SK-MEL-5 (cell line): ENCODE data around the gene NBAS. TPM values are rescaled to one million over a fixed set of nuclear protein-coding genes. Genes with fewer than 3 reads are reported as not detected.
A peak's percentile ranks its signal among the peaks of the same experiment; 100 is the strongest.

Experiments used
- DNase-seq: peaks from one replicate; pipeline ENCODE4 v3.0.0-alpha.2; 2016; ENCODE audit warnings: low read depth, low spot score
- in situ Hi-C: cut with HindIII; loops from 2 replicates; pipeline ENCODE4 v1.10.0; 2016; ENCODE audit warnings: low sequenced_read_pairs, high pct_unique_total_duplicates, low pct_unique_long_range_greater_than_20kb
- total RNA-seq: library from RNA; depleted of rRNA; stranded (reverse); fragments of >200 nt; shearing (Covaris generic); gene quantifications from 2 replicates; pipeline ENCODE4 v1.2.3, GENCODE V29; 2014

NBAS gene
- total RNA-seq, 1 experiment from 2014 or later: 59.4 TPM

DNA sequence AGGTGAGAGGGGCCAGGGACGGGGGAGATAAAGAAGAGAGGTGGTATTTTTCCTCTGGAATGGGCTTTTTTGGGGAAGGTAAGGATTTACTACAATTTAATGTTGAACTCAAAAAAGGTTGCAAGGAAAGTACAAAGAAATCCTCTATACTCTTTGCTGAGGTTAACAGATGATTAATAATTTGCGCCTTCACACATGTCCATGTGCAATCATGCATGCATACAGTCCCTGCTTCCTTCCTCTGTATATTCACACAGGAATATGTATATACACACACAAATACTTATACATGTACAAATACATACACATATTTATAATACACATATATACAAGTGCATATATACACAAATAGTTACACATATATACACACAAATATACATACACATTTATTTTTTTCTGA, 193.4 kb downstream of the NBAS start:
- DNase-seq: no peak
- in situ Hi-C loops: no loop called here

DNA sequence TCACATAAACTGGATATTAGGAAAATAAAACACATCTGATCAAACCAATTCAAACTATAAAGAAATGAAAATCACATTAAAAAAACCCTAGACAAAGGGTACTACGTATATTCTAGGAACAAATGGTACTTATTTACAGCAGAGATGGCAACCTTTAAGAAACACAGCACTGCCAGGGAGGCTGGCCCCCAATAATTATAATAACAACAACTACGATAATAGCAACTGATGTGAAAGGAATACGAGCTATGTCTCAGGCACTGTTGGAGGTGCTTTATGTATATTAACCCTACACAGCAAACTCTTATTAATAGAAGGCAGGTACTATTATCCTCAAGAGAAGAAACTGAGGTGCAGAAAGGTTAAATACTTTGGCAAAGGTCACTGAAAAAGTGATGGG, 193.9 kb downstream of the NBAS start:
- in situ Hi-C loops: no loop called here
- DNase-seq: no peak

DNA sequence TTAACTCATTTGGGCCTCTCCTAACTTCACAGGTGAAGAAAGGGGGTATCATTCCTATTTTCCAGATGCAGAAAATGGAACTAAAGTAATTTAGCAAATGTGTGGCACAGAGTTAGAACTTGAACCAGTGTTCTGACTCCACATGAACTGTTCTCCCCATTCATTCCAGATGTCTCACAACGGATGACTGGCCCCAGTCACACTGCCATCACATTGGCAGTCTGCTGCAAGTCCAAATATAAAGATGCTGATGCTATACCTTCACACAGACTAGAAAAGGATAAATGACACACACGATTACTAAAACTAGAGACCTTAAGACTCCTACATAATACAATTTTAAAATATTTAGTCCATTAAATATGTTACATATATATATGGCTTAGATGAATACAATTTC, 195.7 kb downstream of the NBAS start:
- in situ Hi-C loops: no loop called here
- no peak for DNase-seq

DNA sequence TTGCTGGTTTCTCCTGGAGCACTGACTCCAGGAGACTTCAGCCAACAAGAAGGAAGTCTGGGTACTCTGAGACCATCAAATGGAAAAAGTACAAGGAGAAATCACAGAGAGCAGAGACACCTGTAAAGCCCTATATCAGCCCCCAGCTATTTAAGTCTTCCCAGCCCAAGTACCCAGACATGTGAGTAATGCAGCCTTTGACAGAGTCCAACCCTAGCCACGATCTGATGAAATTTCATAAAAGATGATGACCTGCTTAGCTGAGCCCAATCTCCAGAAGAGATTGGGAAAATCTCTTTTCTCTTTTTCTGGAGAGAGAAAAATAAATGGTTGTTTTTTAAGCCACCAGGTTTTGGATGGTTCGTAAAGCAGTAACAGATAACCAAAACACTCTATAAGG, 196.6 kb downstream of the NBAS start:
- no peak for DNase-seq
- in situ Hi-C loops: no loop called here

DNA sequence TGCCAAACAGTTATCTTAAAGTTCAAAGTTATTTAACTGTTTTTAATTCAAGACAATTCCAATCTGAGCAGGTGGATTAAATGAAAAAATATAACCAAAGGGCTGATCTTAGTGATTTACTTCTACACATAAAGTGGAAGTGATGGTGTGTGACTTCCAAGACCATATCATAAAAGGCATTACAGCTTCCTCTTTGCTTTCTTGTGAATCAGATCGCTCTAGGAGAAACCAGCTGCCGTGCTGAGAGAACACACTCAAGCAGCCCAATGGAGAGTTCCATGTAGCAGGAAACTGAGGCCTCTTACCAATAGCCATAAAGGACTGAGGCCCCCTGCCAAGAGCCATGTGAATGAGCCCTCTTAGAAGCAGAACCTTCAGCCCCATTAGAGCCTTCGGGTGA, 197.4 kb downstream of the NBAS start:
- no peak for DNase-seq
- in situ Hi-C loops: no loop called here

DNA sequence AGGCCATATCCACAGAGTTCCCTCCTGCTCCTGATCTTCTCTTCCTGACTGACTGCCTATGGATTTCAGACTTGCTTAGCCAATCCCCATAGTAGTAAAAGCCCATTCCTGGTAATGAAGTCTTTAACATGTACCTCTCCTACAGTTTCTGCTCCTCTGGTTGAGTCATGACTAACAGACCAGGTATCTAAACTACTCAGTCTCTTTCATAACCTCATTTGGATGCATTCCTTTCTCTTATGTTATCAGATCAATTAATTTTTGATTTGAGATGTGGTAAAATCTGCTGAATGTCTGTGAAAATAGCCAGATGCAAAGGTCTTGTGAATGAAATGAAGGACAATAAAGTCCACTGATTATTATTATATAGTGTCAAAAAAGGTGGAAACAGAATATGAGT, 198.0 kb downstream of the NBAS start:
- in situ Hi-C loops: no loop called here
- no peak for DNase-seq

DNA sequence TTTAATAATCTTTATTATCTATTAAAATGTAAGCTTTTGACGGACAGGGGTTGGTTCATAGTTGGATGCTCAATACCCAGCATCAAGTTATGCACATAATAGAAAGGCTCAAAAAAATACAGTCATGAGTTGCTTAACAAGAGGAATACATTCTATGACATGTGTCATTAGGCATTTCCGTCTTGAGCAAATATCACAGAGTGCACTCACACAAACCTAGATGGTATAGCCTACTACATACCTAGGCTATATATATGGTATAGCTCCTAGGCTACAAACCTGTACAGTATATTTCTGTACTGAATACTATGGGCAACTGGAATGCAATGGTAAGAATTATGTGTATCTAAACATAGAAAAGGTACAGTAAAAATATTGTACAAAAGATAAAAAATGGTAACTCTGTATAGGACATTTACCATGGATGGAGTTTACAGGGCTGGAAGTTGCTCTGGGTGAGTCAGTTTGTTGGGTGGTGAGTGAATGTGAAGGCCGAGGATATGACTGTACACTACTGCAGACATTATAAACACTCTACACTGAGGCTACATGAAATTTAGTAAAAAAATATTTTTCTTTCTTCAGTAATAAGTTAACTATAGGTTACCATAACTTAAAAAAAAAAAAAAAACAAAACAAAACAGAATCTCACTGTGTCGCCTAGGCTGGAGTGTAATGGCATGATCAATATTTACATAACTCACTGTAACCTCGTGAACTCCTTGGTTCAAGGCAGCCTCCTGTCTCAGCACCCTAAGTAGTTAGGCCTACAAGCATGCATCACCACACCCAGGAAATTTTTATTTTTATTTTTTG, 201.2 kb downstream of the NBAS start:
- in situ Hi-C loops: no loop called here
- DNase-seq: no peak

DNA sequence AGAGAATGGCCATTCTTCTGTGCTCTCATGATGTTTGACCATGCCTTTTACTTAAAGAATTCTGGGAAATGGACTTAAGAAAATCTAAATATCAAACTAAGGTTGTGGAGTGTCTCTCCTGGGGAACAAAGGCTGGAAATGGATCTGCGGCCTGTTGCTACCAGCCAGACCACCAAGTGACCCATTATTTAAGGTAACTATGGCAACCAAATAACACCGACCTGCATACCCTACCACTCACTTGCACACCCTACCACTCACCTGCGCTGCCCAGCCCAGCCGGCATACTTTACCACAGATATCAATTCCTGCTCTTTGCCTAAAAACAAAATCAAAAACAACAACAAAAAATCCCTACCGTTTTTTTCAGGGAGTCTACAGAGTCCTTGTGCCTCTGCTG, 203.2 kb downstream of the NBAS start:
- in situ Hi-C loops: no loop called here
- no peak for DNase-seq

DNA sequence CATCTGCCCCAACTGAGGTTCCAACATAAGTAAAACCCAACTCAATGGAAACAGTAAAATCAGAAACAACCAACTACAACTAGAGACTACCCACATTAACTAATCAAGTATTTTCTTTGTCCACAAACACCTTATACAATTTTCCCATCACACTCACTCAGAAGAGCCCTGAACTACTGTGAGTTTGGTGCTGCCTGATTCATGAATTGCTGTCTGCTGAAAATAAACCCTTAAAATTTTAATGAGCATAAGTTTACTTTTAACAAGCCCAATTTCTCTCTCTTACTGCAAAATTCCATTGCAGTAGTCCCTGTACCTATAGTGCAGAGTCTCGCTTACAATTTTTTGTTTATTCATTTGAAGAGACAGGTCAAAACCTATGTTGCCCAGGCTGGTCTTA, 203.9 kb downstream of the NBAS start:
- DNase-seq: no peak
- in situ Hi-C loops: no loop called here

DNA sequence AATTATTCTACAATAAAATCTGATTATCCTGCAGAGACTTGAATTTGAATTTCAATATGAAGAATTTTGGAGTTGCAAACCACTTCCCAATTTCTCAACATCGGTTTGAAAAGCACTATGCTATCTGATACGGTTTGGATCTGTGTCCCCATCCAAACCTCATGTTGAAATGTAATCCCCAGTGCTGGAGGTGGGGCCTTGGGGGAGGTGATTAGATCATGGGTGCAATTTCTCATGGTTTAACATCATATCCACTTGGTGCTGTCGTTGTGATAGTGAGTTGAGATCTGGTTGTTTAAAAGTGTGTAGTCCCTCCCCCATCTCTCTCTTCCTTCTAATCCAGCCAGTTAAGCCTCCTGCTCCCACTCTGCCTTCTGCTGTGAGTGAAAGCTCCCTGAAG, 205.7 kb downstream of the NBAS start:
- in situ Hi-C loops: no loop called here
- DNase-seq: no peak

DNA sequence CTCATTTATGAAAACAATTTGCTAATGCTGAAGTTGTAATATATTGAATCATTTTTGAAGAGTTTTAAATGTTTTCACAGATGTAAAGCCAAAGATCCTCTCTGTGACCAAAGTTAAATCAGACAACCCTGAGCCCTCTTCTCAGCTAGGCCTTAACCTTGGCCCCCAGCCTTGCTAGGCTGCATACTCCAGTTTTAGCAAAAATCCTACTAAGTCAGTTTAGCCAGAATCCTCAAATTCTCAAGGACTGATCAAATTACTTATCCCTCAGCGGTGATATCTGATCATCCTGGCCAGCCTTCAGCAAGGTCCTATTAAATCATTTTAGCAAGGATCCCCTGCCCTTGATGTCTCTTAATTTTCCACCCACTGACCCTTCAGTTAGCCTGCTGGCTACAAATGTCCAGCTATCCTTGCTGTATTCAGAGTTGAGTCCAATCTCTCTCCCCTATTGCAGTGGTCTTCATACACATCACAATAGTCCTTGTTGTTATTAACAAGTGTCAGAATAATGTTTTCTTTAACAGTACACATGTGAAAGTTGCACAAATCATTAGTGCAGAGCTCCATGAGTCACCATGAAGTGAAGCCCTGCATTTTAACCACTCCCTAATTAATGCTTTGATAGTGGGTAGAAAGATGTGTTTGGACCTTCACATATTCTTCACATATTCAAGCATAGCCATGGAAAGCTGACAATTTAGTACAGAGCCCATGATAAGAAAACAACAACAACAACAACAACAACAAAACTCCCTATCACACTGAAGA, 206.4 kb downstream of the NBAS start:
- in situ Hi-C loops: no loop called here

DNA sequence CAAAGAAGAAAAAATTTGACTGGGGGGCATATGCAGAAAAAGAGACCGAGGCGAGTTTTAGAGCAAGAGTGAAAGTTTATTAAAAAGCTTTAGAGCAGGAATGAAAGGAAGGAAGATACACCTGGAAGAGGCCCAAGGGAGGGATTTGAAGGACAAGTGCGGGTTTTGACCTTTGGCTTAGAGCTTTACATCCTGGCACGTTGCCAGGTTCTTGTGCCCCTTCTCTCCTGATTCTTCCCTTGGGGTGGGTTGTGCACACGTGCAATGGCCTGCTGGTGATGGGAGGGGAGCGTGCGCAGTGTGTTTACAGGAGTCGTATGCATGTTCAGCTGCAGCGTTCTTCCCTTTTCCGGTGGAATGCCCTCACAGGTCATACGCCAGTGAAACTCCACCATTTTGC, 208.8 kb downstream of the NBAS start:
- in situ Hi-C loops: no loop called here
- DNase-seq: no peak

More for the DNA sequence above, 206.4 kb downstream of the NBAS start:
- no peak for DNase-seq

DNA sequence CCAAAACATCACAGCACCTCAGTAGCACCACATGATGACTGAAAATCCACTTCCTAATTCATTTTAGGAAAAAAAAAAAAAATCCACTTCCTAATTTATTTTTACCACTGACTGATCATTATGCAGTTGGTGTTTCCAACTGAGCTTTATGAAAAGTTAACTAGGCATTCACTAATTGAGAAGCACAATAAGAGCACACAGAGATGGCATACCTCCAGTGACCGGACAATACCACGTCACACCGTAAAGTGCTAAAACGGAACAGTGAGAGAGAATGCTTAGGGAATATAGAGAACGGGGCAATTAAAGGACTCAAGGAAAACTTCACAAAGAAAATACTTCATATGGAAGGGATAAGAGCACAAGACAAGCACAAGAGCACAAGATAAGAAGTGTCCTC, 212.5 kb downstream of the NBAS start:
- no peak for DNase-seq
- in situ Hi-C loops: no loop called here

DNA sequence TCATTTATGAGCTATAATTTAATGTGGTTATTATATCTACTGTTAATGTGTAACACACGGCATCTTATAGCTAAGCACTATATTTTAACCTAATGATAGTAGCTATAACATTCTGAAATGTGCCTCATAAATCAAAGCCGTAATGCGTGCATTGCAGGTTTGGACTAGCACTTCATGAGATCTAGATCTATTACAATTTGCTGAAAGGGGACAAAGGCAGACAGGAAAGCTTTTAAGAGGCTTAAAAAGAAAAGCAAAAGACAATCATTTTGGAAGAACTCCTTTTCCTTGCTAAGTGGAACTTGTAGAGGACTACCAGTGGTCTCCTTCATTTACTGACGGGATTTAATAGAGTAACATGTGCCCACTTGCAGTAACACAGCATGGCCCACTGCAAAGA, 213.1 kb downstream of the NBAS start:
- no peak for DNase-seq
- in situ Hi-C loops: no loop called here

DNA sequence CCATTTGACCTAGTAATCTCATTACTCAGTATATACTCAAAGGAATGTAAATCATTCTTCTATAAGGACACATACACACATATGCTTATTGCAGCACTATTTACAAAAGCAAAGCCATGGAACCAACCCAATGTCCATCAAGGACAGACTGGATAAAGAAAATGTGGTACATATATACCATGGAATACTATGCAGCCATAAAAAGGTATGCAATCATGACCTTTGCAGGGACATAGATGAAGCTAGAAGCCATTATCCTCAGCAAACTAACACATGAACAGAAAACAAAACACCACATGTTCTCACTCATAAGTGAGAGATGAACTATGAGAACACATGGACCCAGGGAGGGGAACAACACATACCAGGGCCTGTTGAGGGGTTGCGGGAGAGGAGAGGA, 214.5 kb downstream of the NBAS start:
- DNase-seq: no peak
- in situ Hi-C loops: no loop called here

DNA sequence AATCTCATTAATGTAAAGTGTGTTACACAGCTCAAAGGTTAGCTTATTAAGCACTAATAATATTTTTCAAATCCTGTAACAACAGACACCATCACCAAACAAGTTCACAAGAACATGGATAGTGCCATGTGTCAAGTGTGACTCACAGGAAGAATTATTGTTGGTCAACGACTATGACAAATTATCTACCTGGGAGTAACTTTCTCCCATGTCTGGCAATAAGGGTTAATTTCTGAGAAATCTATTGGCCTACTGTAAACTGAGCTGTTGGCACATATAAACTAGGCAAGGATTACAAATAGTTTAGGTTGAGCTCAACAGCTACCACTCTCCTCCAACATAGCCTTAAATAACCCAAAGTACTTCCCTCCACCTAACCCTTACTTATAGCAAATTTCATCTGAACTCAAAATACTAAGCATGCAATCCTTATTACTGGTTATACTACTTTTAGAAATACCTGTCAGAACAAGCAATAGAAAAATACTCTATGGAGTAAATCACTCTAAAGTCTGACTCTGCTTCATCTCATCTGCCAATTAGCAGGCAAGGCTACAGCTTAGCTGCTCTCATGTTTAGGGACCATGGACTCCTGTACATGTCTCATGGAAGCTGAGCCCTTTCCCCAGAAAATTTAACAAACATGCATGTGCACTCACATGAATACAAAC, 223.0 kb downstream of the NBAS start:
- DNase-seq: no peak
- in situ Hi-C loops: no loop called here

DNA sequence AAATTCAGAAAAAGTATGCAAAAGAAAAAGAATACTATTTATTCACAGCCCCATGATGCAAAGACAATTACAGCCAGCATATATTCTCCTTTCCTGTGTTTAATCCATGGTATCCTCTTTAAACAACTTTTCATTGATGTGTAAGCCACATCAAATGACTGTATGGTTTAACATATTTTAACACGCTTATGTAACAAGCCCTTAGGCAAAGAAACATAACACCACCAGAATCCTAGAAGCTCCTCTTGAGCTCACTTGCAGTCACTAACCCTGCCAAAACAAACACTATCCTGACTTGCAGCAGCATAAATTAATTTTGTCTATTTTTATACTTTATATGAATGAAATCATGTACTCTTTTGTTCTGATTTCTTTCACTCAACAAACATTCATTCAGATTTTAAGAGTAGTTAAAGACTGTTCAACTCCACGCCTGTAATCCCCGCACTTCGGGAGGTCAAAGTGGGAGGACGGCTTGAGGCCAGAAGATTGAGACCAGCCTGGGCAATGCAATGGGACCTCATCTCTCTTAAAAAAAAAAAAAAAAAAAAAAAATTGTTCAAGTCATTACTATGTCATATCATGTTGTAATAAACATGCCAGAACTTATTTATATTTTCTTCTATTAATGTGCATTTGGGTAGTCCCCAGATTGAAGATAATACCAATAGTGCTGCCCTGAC, 226.3 kb downstream of the NBAS start:
- peak; percentile 32 for DNase-seq
- in situ Hi-C loops: no loop called here

DNA sequence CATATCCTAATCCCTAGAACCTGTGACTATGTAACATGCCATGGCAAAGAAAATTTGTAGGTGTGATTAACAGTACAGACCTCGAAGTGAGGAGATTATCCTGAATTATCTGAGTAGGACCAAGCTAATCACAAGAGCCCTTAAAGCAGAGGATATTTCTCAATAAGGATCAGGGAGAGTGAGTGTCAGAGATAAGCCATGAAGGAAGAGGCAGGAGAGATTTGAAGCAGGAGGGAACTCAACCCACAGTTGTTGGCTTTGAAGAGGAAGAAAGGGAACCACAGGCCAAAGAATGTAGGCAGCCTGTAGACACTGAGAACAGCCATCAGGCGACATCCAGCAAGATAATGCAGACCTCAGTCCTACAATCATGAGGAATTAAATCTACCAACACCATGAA, 229.3 kb downstream of the NBAS start:
- no peak for DNase-seq
- in situ Hi-C loops: no loop called here
